IMR-90 (cell line): ENCODE measurements around the gene IL22RA2. TPM values are rescaled to one million over a fixed set of nuclear protein-coding genes. Genes with fewer than 3 reads are reported as not detected.

Experiments
- ATAC-seq: fragments of 200-7000 bp; cut with Tn5 transposase; 2 replicates; pipeline ENCODE4 v1.9.1; 2020; ENCODE audit warnings: low read depth, mild to moderate bottlenecking, moderate library complexity
- BruUV-seq: library from RNA; stranded (reverse); fragments of 400-500 nt; replicated peaks from 2 replicates; lab custom pipeline; 2021; lab: Mats Ljungman, UMichigan
- CTCF ChIA-PET: fragments of 300-600 bp; formaldehyde crosslinking; extraction: SDS; loops from one replicate; lab custom pipeline; 2021; ENCODE audit warnings: antibody characterized with exemption; lab: Yijun Ruan, JAX
- POLR2A ChIA-PET: fragments of 300-600 bp; sonication (Branson Sonifier 250); formaldehyde crosslinking; loops from one replicate; lab custom pipeline; 2022; ENCODE audit warnings: antibody characterized with exemption; ENCODE audit not compliant: unreplicated experiment; lab: Charles Lee
- DNase-seq: peaks from one replicate; pipeline ENCODE4 v3.0.0; 2013
- H2AFZ ChIP-seq: replicated peaks from 2 replicates; pipeline ENCODE3; 2013; ENCODE audit warnings: low read length, mild to moderate bottlenecking; ENCODE audit not compliant: poor library complexity
- H2AK5ac ChIP-seq: 2 replicates; pipeline ENCODE4 v1.6.1; 2013; ENCODE audit warnings: low read depth, low read length, inconsistent platforms
- H2AK9ac ChIP-seq: replicated peaks from 2 replicates; pipeline ENCODE3; 2013; ENCODE audit warnings: mild to moderate bottlenecking, low read depth, low read length, moderate library complexity; ENCODE audit not compliant: poor library complexity
- H2BK120ac ChIP-seq: 2 replicates; pipeline ENCODE4 v1.6.1; 2013; ENCODE audit warnings: low read depth, low read length, inconsistent platforms
- H2BK15ac ChIP-seq: 3 replicates; pipeline ENCODE4 v1.6.1; 2013; ENCODE audit warnings: low read depth, low read length, inconsistent platforms
- H2BK20ac ChIP-seq: 2 replicates; pipeline ENCODE4 v1.6.1; 2013; ENCODE audit warnings: low read depth, mild to moderate bottlenecking, inconsistent platforms, low read length, moderate library complexity
- H2BK5ac ChIP-seq: 2 replicates; pipeline ENCODE4 v1.6.1; 2013; ENCODE audit warnings: mild to moderate bottlenecking, low read depth, low read length, inconsistent platforms; ENCODE audit not compliant: poor library complexity, severe bottlenecking
- H3K14ac ChIP-seq: replicated peaks from 2 replicates; pipeline ENCODE4 v1.6.1; 2013; ENCODE audit warnings: low read depth, low read length, inconsistent platforms
- H3K18ac ChIP-seq: 2 replicates; pipeline ENCODE4 v1.6.1; 2013; ENCODE audit warnings: low read depth, low read length, control low read depth
- H3K23ac ChIP-seq: 2 replicates; pipeline ENCODE4 v1.6.1; 2013; ENCODE audit warnings: low read depth, low read length, inconsistent platforms
- H3K27ac ChIP-seq: 2 replicates; pipeline ENCODE4 v1.5.1; 2013; ENCODE audit warnings: mild to moderate bottlenecking, control low read depth, low read length; ENCODE audit not compliant: insufficient read depth
- H3K27me3 ChIP-seq: 2 replicates; pipeline ENCODE4 v1.6.1; 2013; ENCODE audit warnings: low read length; ENCODE audit not compliant: control insufficient read depth, insufficient read depth
- H3K36me3 ChIP-seq: 2 replicates; pipeline ENCODE4 v1.6.1; 2013; ENCODE audit warnings: low read length, mixed read lengths; ENCODE audit not compliant: control insufficient read depth, insufficient read depth
- H3K4ac ChIP-seq: 2 replicates; pipeline ENCODE4 v1.6.1; 2013; ENCODE audit warnings: low read depth, low read length, inconsistent platforms
- H3K4me1 ChIP-seq: 2 replicates; pipeline ENCODE4 v1.6.1; 2013; ENCODE audit warnings: low read length, mixed read lengths; ENCODE audit not compliant: control insufficient read depth, insufficient read depth
- H3K4me2 ChIP-seq: 2 replicates; pipeline ENCODE4 v1.6.1; 2013; ENCODE audit warnings: low read depth, mild to moderate bottlenecking, control low read depth, low read length, moderate library complexity
- H3K4me3 ChIP-seq: 2 replicates; pipeline ENCODE4 v1.5.1; 2013; ENCODE audit warnings: low read depth, mild to moderate bottlenecking, control low read depth, low read length, moderate library complexity; ENCODE audit not compliant: insufficient read depth
- H3K56ac ChIP-seq: 2 replicates; pipeline ENCODE4 v1.6.1; 2013; ENCODE audit warnings: low read length, inconsistent platforms; ENCODE audit not compliant: insufficient read depth; ENCODE audit errors: extremely low read depth
- H3K79me1 ChIP-seq, 2 experiments: 2 replicates each; pipeline ENCODE4 v1.6.1; 2013; ENCODE audit warnings: low read length in 2 of 2, inconsistent platforms in 1 of 2, low read depth in 1 of 2
- H3K9ac ChIP-seq: 2 replicates; pipeline ENCODE4 v1.6.1; 2013; ENCODE audit warnings: low read depth, low read length, control low read depth
- H3K9me1 ChIP-seq: 2 replicates; pipeline ENCODE4 v1.6.1; 2013; ENCODE audit warnings: low read length, inconsistent platforms; ENCODE audit not compliant: insufficient read depth
- H3K9me3 ChIP-seq: 2 replicates; pipeline ENCODE4 v1.6.1; 2013; ENCODE audit warnings: low read length; ENCODE audit not compliant: control insufficient read depth, insufficient read depth
- H4K20me1 ChIP-seq: 2 replicates; pipeline ENCODE4 v1.6.1; 2013; ENCODE audit warnings: low read length, inconsistent platforms; ENCODE audit not compliant: insufficient read depth
- H4K5ac ChIP-seq: 2 replicates; pipeline ENCODE4 v1.6.1; 2013; ENCODE audit warnings: mild to moderate bottlenecking, low read depth, low read length, control low read depth
- H4K8ac ChIP-seq, 2 experiments: 2 replicates each; pipeline ENCODE4 v1.6.1; 2013; ENCODE audit warnings: low read depth in 2 of 2, low read length in 2 of 2, control low read depth in 1 of 2, inconsistent platforms in 1 of 2
- H4K91ac ChIP-seq: 2 replicates; pipeline ENCODE4 v1.6.1; 2013; ENCODE audit warnings: low read depth, low read length, inconsistent platforms; ENCODE audit not compliant: insufficient read depth
- BHLHE40 ChIP-seq: fragments of 150-350 bp; IDR thresholded peaks from 2 replicates; pipeline ENCODE4 v1.6.1; 2016; ENCODE audit warnings: mild to moderate bottlenecking, low read depth, low read length
- CEBPB ChIP-seq: IDR thresholded peaks from 2 replicates; pipeline ENCODE4 v1.6.1; 2012; ENCODE audit warnings: low read depth, low read length, improper control_type of control experiment
- CHD1 ChIP-seq: IDR thresholded peaks from 2 replicates; pipeline ENCODE4 v1.6.1; 2012; ENCODE audit warnings: low read depth, low read length, improper control_type of control experiment
- ELK1 ChIP-seq: fragments of 150-350 bp; IDR thresholded peaks from 2 replicates; pipeline ENCODE4 v1.6.1; 2016; ENCODE audit warnings: low read depth, mild to moderate bottlenecking, low read length, moderate library complexity, borderline replicate concordance
- FOS ChIP-seq: fragments of 150-350 bp; IDR thresholded peaks from 2 replicates; pipeline ENCODE4 v1.6.1; 2016; ENCODE audit warnings: low read depth, low read length
- MAFK ChIP-seq: IDR thresholded peaks from 2 replicates; pipeline ENCODE4 v1.6.1; 2012; ENCODE audit warnings: low read depth, low read length, improper control_type of control experiment
- MAZ ChIP-seq: IDR thresholded peaks from 2 replicates; pipeline ENCODE4 v1.6.1; 2012; ENCODE audit warnings: low read depth, mild to moderate bottlenecking, low read length, improper control_type of control experiment, moderate library complexity, borderline replicate concordance
- MXI1 ChIP-seq: IDR thresholded peaks from 2 replicates; pipeline ENCODE4 v1.6.1; 2012; ENCODE audit warnings: low read depth, mild to moderate bottlenecking, low read length, moderate library complexity, borderline replicate concordance
- NFE2L2 ChIP-seq: fragments of 150-350 bp; IDR thresholded peaks from 2 replicates; pipeline ENCODE4 v1.6.1; 2016; ENCODE audit warnings: low read depth, mild to moderate bottlenecking, low read length
- POLR2A ChIP-seq: IDR thresholded peaks from 2 replicates; pipeline ENCODE4 v1.6.1; 2012; ENCODE audit warnings: mild to moderate bottlenecking, low read depth, low read length
- RAD21 ChIP-seq: IDR thresholded peaks from 2 replicates; pipeline ENCODE4 v1.6.1; 2012; ENCODE audit warnings: low read length, improper control_type of control experiment
- RCOR1 ChIP-seq: IDR thresholded peaks from 2 replicates; pipeline ENCODE4 v1.6.1; 2012; ENCODE audit warnings: mild to moderate bottlenecking, low read length, improper control_type of control experiment; ENCODE audit not compliant: insufficient replicate concordance
- RFX5 ChIP-seq: IDR thresholded peaks from 2 replicates; pipeline ENCODE4 v1.8.0; 2012; ENCODE audit warnings: low read depth, mild to moderate bottlenecking, low read length, moderate library complexity
- SMC3 ChIP-seq: fragments of 150-350 bp; IDR thresholded peaks from 2 replicates; pipeline ENCODE4 v1.6.1; 2016; ENCODE audit warnings: low read depth, mild to moderate bottlenecking, antibody characterized with exemption, low read length, moderate library complexity
- WGBS, 2 experiments: methylation state at CpG; one replicate each; pipeline versions ENCODE4 v1.1.5 to v1.1.7; 2013; ENCODE audit warnings: missing lambda C conversion rate in 2 of 2; ENCODE audit not compliant: insufficient read length in 1 of 2; ENCODE audit errors: extremely low coverage in 2 of 2; 5-methylcytosine and 5-hydroxymethylcytosine counted together
- dilution Hi-C: fragments of 300-500 bp; cut with HindIII; formaldehyde crosslinking; loops from one replicate; pipeline ENCODE4 v1.14.3; 2018; ENCODE audit warnings: low sequenced_read_pairs; ENCODE audit not compliant: unreplicated experiment
- in situ Hi-C: fragments of 300-500 bp; cut with MboI; formaldehyde crosslinking; loops from 3 replicates; pipeline ENCODE4 v1.14.3; 2019; ENCODE audit warnings: low sequenced_read_pairs, inconsistent platforms, mixed read lengths
- intact Hi-C: fragments of 100-400 bp; cut with micrococcal nuclease; formaldehyde crosslinking; loops from 2 replicates; pipeline ENCODE4 v1.10.0; 2022
- polyA plus RNA-seq, 3 experiments: library from polyadenylated mRNA; depleted of rRNA; stranded (reverse); fragments of >200 nt; gene quantifications; 2 replicates each; pipeline ENCODE4 v1.2.3, GENCODE V29; 2012; ENCODE audit warnings: low replicate concordance in 1 of 3
- total RNA-seq: library from RNA; depleted of rRNA; stranded (reverse); fragments of >200 nt; gene quantifications from 2 replicates; pipeline ENCODE4 v1.2.3, GENCODE V29; 2012
- TF ChIP-seq, protein P1 (sequence below): conservative IDR thresholded peaks from 2 replicates; pipeline ENCODE4 v1.5.1; 2012; ENCODE audit warnings: mild to moderate bottlenecking, low read depth, low read length, improper control_type of control experiment
- TF ChIP-seq, protein P2 (sequence below): fragments of 150-350 bp; IDR thresholded peaks from 2 replicates; pipeline ENCODE4 v1.6.1; 2017; ENCODE audit warnings: mild to moderate bottlenecking, antibody characterized with exemption, low read length, low read depth

IL22RA2 gene
- total and polyA plus RNA-seq, 2 of the 4 experiments (the other 2 are of a cell fraction): not detected

DNA sequence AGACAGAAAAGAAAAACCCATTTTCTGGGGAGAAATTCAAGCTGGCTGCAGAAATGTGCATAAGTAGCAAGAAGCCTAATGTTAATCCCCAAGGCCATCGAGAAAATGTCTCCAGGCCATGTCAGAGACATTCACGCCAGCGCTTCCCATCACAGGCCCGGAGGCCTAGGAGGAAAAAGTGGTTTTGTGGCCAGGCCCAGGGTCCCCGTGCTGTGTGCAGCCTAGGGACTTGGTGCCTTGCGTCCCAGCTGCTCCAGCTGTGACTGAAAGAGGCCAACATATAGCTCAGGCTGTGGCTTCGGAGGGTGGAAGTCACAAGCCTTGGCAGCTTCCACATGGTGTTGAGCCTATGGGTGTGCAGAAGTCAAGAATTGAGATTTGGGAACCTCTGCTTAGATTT, 34.8 kb upstream of the IL22RA2 start:
- Histone ChIP-seq H3K9ac (no peak overlapping the region), H3K4me3 (no peak overlapping the region), H2BK15ac (no peak overlapping the region), H3K27ac (no peak overlapping the region), H4K20me1 (peaks cover 11% of the 10 kb centered on the region; the same call in 1 of the 2 replicates), H2AFZ (no peak overlapping the region), H4K8ac (no peak overlapping the region), H2BK120ac (no peak overlapping the region), H3K27me3 (no peaks in the 10 kb centered on the region), H3K14ac (no peak overlapping the region), H3K4me2 (no peak overlapping the region), H4K5ac (no peak overlapping the region), H3K56ac (no peak overlapping the region), H3K23ac (no peak overlapping the region), H3K9me1 (no peaks in the 10 kb centered on the region), H3K9me3 (no peaks in the 10 kb centered on the region; the same call in 1 of the 2 replicates), H2AK9ac (no peak overlapping the region), H3K4me1 (no peaks in the 10 kb centered on the region), H3K79me1 (peaks cover 17 to 30% of the 10 kb centered on the region in 2 experiments), H3K18ac (no peak overlapping the region), H2BK20ac (no peak overlapping the region), H2AK5ac (no peak overlapping the region), H3K4ac (no peak overlapping the region), H4K91ac (no peak overlapping the region), H2BK5ac (no peak overlapping the region), H3K36me3 (peaks cover 19% of the 10 kb centered on the region)
- intact Hi-C loops: no loop called here
- WGBS, 2 experiments: 97% methylated on average over 6 of the region's 7 CpGs; no CpG with 5 or more reads in 1 of the 2 experiments
- POLR2A ChIA-PET: no interaction called here
- ATAC-seq (no peak), DNase-seq (no peak)
- CTCF ChIA-PET: no interaction called here
- dilution Hi-C loops: no loop called here
- TF ChIP-seq, protein P1, sequence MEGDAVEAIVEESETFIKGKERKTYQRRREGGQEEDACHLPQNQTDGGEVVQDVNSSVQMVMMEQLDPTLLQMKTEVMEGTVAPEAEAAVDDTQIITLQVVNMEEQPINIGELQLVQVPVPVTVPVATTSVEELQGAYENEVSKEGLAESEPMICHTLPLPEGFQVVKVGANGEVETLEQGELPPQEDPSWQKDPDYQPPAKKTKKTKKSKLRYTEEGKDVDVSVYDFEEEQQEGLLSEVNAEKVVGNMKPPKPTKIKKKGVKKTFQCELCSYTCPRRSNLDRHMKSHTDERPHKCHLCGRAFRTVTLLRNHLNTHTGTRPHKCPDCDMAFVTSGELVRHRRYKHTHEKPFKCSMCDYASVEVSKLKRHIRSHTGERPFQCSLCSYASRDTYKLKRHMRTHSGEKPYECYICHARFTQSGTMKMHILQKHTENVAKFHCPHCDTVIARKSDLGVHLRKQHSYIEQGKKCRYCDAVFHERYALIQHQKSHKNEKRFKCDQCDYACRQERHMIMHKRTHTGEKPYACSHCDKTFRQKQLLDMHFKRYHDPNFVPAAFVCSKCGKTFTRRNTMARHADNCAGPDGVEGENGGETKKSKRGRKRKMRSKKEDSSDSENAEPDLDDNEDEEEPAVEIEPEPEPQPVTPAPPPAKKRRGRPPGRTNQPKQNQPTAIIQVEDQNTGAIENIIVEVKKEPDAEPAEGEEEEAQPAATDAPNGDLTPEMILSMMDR: no peak
- no peak for TF ChIP-seq POLR2A
- TF ChIP-seq CHD1: no peak
- no peak for TF ChIP-seq RAD21
- no peak for TF ChIP-seq FOS
- TF ChIP-seq BHLHE40: no peak
- no peak for TF ChIP-seq NFE2L2
- no peak for TF ChIP-seq MAFK
- TF ChIP-seq, protein P2, sequence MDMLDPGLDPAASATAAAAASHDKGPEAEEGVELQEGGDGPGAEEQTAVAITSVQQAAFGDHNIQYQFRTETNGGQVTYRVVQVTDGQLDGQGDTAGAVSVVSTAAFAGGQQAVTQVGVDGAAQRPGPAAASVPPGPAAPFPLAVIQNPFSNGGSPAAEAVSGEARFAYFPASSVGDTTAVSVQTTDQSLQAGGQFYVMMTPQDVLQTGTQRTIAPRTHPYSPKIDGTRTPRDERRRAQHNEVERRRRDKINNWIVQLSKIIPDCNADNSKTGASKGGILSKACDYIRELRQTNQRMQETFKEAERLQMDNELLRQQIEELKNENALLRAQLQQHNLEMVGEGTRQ: no peak
- TF ChIP-seq CEBPB: no peak
- no peak for TF ChIP-seq ELK1
- no peak for TF ChIP-seq RFX5
- no peak for TF ChIP-seq RCOR1
- TF ChIP-seq MXI1: no peak
- TF ChIP-seq SMC3: no peak
- TF ChIP-seq MAZ: no peak
- in situ Hi-C loops: no loop called here
- no TSS peak for BruUV-seq
